GM12872 (cell line): ENCODE data around the gene NINJ1.
A peak's percentile ranks its signal among the peaks of the same experiment; 100 is the strongest.

ENCODE experiments used
- CTCF ChIP-seq: IDR thresholded peaks from 3 replicates; pipeline ENCODE4 v1.5.1; 2011; ENCODE audit warnings: low read depth, mild to moderate bottlenecking, low read length, moderate library complexity; ENCODE audit not compliant: insufficient read depth

Gene NINJ1

GRCh38 chr9:93168581-93168980 is 34.5 kb upstream of the NINJ1 start:
- no peak for TF ChIP-seq CTCF

GRCh38 chr9:93167838-93168237 is 33.8 kb upstream of the NINJ1 start:
- TF ChIP-seq CTCF, result no peak

GRCh38 chr9:93167185-93167584 is 33.1 kb upstream of the NINJ1 start:
- no peak for TF ChIP-seq CTCF

GRCh38 chr9:93166699-93167098 is 32.6 kb upstream of the NINJ1 start:
- TF ChIP-seq CTCF, result no peak

- no peak for TF ChIP-seq CTCF
Observed at GRCh38 chr9:93164085-93164484, 30.0 kb upstream of the NINJ1 start.

GRCh38 chr9:93161786-93162562 is 27.9 kb upstream of the NINJ1 start:
- TF ChIP-seq CTCF, result no peak

- TF ChIP-seq CTCF, result peak; percentile 96
Observed at GRCh38 chr9:93159601-93160471, 25.8 kb upstream of the NINJ1 start.
